HG02840 (cell line): ENCODE data around the gene CCDC102A.

ENCODE experiments used
- ATAC-seq: cut with Tn5 transposase; IDR thresholded peaks from one replicate; pipeline ENCODE4 v1.9.1; 2021; ENCODE audit warnings: mild to moderate bottlenecking, moderate library complexity, moderate number of reproducible peaks; ENCODE audit not compliant: unreplicated experiment, low FRiP score

Gene CCDC102A

GRCh38 chr16:57480754-57481230, 55.6 kb downstream of the CCDC102A start:
- no peak for ATAC-seq

GRCh38 chr16:57479976-57480753, 56.2 kb downstream of the CCDC102A start:
- ATAC-seq = no peak

GRCh38 chr16:57479205-57479975, 57.0 kb downstream of the CCDC102A start:
- no peak for ATAC-seq

- no peak for ATAC-seq
Observed at GRCh38 chr16:57478396-57479204, 57.8 kb downstream of the CCDC102A start.

GRCh38 chr16:57477531-57478202, 58.7 kb downstream of the CCDC102A start:
- ATAC-seq = no peak

GRCh38 chr16:57476546-57477410, 59.6 kb downstream of the CCDC102A start:
- no peak for ATAC-seq

- ATAC-seq = peak; percentile 61
Observed at GRCh38 chr16:57475711-57476339, 60.5 kb downstream of the CCDC102A start.

GRCh38 chr16:57474671-57475661, 61.4 kb downstream of the CCDC102A start:
- ATAC-seq = no peak

- no peak for ATAC-seq
Observed at GRCh38 chr16:57473906-57474305, 62.5 kb downstream of the CCDC102A start.

- no peak for ATAC-seq
Observed at GRCh38 chr16:57473176-57473840, 63.1 kb downstream of the CCDC102A start.

- ATAC-seq = no peak
Observed at GRCh38 chr16:57472665-57473060, 63.7 kb downstream of the CCDC102A start.

GRCh38 chr16:57471852-57472664, 64.3 kb downstream of the CCDC102A start:
- no peak for ATAC-seq

- ATAC-seq = no peak
Observed at GRCh38 chr16:57471209-57471608, 65.2 kb downstream of the CCDC102A start.

GRCh38 chr16:57470711-57471110, 65.7 kb downstream of the CCDC102A start:
- ATAC-seq = no peak

GRCh38 chr16:57469917-57470470, 66.4 kb downstream of the CCDC102A start:
- no peak for ATAC-seq

GRCh38 chr16:57469046-57469445, 67.3 kb downstream of the CCDC102A start:
- ATAC-seq = no peak
